ENCODE results near the gene PGPEP1. TPM values are rescaled to one million over a fixed set of nuclear protein-coding genes. Genes with fewer than 3 reads are reported as not detected.
"Not testable (repeated sequence)": the region's sequence is repeated elsewhere in the genome, so short reads cannot be mapped to it uniquely, and the experiment has no call there.

PGPEP1 gene
- polyA plus RNA-seq, 12 donors = 8.5 to 77.8 (median 13.2) TPM

DNA sequence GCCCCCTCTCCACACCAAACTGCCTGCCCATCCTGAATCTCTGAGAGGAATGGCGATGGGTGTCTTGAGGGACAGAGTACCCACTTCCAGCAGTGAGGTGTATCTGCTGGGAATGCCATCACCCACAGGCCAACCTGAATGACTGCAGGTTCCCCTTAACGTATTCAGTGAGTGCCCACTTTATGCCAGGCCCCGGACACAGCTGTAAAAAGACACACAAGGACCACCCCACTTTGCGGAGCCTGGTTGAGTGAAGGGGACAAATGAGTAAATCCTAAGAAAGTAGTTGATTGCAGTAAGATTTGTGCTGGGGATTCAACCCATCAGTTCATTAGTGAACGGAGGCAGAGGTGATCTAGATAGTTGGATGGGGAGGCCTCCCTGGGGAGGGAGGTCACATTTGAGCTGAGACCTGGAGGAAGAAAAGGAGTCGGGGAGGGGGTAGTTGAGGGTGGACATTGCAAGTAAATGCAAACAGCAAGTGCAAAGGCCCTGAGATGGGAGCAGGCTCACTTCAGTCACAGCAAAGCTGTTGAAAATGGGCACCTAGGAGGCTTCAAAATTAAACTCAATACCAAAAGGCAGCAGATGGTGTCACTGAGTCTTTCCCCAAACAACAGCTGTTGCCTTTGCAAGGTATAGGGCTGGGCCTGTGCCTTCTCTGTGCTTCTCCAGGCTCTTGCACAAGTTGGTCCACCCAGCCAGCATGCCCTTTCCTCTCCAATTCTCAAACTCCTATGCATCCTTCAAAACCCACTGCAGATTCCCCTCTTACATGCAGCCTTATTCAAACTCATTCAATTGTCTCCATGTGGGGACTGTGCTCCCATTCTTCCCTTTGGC, 49.9 kb downstream of the PGPEP1 start:
- no peak for DNase-seq

DNA sequence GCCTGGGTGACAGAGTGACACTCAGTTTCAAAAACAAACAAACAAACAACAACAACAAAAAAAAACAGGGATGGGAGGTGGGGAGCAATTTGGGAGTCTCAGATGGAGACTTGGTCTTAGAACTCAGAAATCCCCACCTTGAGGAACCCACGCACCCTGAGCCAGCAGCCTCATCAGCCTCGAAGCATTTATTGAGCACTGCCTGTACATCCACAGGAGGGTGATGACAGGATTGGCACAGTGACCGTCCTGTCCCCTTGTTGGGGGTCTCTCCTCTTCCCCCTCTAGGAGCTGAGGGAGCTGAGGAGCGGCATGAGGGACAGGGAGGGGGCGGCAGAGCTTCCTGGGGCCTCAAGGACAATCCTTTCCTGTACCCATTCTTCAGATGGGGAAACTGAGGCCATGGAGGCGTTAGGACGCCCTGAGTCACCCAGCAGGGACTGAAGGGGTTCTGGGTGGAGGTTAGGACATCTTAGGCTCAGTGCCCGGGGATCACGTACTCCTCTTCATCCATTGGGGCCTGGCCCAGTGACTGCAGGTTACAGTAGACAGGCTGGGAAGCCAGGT, 51.2 kb downstream of the PGPEP1 start:
- no peak for DNase-seq

DNA sequence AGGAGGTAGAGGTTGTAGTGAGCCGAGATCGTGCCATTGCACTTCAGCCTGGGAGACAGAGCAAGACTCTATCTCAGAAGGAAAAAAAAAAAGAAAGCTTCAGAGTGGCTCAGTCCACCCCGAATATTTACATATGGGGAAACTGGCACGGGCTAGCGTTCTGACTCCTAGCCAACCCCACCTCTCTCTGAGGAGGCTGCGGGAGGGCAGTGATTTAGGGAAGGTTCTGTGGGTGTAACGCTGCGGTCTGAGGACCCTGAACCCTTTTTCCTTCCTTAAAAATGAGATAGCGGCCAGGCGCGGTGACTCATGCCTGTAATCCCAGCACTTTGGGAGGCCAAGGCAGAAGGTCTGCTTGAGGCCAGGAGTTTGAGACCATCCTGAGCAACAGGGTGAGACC, 52.0 kb downstream of the PGPEP1 start:
- DNase-seq = no peak

DNA sequence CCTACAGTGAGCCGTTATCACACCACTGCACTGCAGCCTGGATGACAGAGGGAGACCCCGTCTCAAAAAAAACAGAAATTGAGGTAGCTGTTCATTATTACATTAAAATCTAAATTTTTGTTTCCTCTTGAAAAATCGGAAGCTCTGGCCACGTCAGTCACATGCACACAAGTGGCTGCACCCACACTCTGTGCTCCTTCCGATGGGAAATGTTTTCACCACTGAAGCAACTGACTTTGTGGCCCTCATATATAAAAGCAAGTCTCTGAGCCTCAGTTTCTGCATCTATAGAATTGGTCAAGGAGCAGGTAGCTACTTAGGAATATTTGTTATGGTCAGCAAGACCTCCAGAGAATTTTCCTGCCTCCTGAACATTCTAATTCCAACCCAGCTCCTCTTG, 52.5 kb downstream of the PGPEP1 start:
- DNase-seq = no peak

DNA sequence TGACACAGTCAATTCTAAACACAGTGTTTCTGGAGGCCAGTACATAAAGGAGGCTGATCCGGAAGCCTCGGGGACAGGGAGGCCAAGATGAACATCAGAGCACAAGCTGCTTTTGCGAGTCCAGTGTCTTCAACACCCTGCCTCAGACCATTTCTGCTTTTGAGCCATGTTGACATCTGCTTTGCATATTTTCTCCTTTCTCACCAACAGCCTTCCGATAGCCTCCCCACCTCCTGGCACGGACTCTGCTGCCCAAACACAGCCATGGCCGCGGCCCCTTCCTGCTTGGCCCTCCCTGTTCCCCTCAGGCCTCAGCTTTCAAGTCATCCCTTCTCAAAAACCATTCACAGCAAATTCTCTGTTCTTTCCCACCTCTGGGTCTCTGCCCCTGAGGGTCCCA, 53.4 kb downstream of the PGPEP1 start:
- no peak for DNase-seq

DNA sequence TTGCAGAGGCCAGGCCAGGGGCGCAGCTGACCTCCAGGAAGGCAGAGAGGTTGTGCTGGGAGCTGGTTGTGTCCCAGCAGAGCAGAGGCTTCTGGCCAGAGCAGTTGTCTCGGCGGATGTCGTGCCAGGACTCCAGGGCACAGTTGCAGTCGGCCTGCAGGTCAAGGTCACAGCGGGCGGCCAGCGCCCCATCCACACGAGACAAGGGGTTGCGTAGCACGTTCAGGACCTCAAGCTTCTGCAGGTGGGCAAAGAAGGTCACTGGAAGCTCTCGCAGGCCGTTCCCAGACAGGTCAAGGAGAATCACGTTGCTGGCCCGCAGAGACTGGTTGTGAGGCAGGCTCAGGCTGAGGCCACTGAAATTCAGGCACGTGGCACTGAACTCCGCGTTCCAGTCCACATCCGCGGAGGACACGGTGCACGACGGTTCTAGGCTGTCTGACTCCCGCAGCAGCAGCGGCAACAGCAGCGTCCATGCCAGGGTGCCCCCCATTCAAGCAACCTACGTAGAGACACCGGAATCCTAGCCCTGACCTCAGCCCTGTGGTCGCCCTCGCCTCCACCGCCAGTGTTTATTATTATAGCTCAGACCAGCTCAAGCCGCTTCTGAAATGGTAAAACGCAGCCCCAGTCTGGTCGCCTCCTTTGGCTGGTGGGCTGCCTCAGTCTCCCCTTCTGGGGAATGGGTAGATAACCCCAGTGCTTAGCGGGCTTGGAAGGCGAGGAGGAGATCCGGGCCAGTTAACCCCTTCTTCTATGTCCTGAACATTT, 56.3 kb downstream of the PGPEP1 start:
- DNase-seq = no peak

DNA sequence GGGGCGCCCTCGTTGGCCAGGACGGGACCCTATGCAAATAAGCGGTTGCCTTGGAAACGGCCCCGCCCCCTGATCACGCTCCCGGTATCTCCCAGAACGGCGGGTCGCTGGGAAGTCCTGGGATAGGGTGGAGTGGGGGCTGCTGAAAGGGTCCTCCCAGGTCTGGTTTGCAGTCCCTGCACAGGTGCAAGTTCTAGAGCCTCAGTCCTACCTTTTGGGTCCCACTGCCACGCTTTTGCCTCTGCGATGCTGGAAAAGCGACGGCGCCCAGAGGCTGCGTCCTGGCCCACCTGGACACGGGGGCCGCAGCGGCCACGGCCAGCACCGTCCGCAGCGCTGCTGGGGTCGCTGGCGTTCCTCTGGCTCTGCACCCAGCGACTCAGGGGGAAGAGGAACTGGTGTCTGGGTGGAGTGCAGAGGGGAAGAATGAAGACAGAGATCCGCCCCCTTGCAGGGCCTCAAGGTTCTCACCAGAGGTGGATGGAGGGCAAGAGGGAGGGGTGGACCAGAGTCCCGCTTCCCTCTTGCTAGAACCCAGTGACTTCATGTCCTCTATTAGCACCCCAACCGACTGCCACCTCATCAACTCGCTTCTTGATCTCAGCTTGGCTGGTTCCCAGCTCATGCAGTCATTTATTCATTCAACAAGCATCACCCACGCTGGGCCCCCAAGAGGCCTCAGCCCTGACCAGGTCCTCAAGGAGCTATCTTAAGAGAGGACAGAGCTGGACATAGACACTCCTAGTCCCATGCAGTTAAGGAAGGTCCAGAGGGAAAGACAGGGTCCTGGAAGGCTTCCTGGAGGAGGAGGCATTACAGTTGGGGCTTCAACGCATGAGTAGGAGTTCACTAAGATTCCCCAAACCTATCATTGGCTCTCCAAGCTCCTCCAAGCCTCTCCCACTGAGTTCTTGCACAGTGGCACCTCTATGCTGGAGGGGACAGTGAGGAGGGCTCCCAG, 57.1 kb downstream of the PGPEP1 start, which contains the start of gene LRRC25:
Gene LRRC25 (minus strand): TSS at position 381 of the 961 bp plus-strand sequence. CDS start 659 bp downstream, outside the sequence.
- DNase-seq = no peak

DNA sequence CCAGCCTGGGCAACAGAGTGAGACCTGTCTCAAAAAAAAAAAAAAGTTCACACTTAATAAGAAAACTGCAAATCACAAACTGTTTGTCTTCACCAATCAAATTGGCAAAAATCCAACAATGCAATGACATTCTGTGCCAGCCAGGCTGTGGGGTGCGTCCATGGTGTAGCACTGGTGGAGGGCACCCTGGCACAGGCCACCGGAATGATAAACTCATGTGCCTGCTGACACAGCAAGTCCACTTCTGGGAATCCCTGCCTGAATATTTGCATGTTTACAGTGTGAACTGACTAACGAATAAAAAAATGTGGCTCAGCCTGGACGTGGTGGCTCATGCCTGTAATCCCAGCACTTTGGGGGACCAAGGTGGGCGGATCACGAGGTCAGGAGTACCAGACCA, 58.6 kb downstream of the PGPEP1 start:
- DNase-seq = no peak

DNA sequence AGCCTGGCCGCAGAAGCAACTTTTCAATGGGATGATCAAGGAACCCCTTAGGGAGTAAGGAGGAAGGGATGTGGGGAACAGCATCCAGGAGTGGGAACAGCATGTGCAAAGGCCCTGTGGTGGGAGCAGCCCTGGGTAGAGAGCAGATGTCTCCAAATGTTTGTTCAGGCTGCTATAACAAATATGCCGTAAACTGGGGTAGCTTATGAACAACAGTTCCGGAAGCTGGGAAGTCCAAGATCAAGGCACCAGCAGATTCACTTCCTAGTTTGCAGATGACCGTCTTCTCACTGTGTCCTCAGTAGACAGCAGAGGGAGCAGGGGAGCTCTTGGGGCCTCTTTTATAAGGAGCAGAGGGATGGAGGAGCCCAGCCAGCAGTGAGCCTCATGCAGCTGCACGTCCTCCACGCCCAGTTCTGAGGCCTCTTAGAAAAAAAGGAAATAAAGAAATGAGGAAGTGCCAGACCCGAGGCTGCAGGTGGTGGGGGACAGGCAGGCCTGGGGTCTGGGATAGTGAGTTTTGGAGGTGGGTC, 61.2 kb downstream of the PGPEP1 start:
- DNase-seq = peak; percentile 84

DNA sequence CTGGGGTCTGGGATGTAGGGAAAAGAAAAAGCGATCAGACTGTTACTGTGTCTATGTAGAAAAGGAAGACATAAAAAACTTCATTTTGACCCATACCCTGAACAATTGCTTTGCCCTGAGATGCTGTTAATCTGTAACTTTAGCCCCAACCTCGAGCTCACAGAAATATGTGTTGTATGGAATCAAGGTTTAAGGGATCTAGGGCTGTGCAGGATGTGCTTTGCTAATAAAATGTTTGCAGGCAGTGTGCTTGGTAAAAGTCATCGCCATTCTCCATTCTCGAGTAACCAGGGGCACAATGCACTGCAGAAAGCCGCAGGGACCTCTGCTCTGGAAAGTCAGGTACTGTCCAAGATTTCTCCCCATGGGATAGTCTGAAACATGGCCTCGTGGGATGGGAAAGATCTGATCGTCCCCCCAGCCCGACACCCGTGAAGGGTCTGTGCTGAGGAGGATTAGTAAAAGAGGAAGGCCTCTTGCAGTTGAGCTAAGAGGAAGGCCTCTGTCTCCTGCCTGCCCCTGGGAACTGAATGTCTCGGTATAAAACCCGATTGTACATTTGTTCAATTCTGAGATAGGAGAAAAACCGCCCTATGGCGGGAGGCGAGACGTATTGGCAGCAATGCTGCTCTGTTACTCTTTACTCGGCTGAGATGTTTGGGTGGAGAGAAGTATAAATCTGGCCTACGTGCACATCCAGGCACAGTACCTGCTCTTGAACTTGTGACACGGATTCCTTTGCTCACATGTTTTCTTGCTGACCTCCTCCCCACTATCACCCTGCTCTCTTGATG, 62.3 kb downstream of the PGPEP1 start:
- not testable (repeated sequence) for DNase-seq

DNA sequence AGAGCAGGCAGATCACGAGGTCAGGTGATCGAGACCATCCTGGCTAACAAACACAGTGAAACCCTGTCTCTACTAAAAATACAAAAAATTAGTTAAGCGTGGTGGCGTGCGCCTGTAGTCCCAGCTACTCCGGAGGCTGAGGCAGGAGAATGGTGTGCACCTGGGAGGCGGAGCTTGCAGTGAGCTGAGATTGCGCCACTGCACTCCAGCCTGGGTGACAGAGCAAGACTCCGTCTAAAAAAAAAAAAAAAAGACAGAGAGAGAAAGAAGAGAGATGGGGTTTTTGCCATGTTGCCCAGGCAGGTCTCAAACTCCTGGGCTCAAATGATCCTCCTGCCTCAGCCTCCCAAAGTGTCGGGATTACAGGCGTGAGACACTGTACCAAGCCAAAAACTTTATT, 65.4 kb downstream of the PGPEP1 start:
- not testable (repeated sequence) for DNase-seq

DNA sequence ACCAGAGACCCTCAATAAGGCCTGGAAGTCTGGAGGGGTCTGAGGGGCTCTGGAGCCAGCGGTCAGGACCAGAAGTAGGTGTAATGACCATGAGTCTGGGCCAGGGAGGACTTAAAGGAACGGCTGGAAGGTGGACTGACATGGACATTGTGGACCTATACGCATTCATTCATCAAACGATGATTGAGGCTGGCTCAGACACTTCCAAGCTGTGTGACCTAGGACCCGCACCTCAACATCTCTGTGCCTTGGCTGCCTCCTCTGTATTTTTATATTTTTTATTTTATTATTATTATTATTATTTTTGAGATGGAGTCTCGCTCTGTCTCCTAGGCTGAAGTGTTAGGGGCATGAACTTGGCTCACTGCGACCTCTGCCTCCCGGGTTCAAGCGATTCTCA, 66.4 kb downstream of the PGPEP1 start:
- DNase-seq = no peak

DNA sequence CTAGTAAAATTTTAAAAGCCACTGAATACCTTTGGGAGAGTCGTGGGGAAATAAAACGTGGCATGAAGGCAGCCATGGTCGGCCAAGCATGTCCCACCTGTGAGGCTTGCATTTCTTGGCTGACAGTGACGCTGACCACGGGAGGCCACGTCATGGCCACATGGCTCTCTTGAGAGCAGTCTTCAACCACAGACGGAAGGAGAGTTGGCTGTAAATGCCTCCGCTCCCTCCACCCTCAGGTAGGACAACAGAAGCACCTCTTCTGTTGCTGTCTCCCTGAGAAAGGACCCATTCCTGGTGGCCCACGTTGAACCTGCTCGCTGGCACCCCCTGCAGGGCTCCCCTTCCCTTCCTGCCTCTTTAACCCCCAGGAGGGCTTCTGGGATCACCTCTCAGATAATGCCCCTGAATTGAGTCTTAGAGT, 67.7 kb downstream of the PGPEP1 start:
- DNase-seq = no peak

DNA sequence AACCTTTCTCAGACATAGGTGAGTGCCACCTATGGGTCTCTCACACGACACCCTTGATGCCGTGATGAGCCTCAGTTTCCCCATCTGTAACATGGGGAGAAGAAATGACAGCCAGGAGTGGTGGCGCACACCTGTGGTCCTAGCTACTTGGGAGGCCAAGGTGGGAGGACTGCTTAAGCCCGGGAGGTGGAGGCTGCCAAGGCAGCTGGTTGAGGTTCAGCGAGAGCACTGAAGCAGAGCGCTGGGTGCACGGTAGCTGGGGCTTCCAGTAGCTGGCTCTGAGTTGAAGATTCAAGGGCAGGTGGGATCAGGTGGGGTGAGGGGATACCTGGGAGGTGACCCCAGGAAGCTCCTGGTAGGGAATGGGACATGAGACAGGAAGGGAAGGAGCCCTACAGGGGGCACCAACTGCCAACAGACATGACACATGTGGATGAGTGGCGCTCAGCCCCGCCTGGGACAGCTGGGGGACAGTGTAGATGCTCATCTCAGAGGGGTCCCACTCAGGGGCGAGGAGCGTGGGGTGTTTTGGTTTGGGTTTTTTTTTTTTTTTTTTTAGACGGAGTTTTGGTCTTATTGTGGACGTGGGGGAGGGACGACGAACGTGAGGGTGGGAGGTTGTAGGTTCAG, 72.3 kb downstream of the PGPEP1 start:
- DNase-seq = no peak

DNA sequence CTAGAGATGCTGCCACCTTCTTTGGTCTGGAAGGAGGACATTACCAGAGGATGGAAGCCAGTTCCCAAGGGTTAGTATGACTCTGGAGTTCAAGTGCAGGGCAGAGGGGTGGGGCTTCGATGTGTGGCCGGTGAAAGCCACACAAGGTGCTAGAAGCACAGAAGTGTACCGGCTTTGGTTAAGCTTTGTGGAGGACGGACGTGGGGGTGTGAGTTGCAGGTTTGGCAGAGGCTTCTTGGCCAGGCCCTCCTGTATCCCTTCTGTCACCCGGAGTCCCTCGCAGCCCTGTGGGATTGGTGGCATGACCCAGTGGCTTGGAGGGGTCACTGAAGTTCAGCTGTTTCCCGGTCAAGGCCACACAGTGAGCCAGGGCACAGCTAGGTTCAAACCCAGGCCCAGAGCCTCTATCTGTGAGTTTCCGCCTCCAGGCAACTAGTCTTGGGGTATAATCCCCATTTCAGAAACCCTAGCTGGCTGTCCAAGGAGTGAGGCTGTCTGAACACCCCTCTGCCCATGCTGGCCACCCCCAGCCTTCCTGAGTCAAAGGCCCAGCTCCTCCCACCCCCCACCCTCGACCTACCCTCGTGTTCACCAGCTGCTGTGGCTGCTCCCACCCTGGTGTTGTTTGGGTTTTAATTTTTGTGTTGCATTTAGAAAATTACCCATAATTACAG, 74.2 kb downstream of the PGPEP1 start:
- no peak for DNase-seq

DNA sequence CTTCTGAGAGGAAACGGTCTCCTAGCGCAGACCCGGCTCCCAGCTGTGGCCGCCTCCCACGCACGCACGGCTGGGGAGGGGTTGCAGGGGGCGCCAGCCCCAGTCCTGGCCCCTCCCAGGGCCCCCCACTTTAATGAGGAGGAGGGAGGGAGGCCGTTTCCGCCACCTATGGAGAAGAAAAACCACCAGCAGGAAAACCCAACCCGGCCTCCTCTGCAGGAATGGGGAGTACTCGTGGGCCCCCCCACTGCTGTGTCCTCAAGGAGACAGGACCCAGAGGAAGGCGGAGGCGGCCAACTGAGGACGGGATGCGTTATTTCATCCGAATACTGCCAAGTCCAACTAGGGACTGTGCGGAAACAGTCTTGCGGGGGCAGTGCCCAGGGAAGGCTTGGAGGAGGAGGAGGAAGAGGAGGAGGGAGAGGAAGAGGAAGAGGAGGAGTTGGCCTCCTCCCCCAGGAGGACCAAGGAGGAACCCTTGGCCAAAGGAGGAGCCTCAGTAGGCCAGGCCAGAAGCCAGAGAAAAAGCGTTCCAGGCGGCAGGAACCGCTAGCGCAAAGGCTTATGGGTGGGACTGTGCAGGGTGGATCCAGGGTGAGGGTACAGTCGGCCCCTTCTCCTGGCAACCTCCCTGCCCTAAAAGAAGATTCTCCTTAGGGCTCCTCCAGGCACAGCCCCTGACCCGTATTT, 74.9 kb downstream of the PGPEP1 start:
- peak; percentile 88 for DNase-seq

DNA sequence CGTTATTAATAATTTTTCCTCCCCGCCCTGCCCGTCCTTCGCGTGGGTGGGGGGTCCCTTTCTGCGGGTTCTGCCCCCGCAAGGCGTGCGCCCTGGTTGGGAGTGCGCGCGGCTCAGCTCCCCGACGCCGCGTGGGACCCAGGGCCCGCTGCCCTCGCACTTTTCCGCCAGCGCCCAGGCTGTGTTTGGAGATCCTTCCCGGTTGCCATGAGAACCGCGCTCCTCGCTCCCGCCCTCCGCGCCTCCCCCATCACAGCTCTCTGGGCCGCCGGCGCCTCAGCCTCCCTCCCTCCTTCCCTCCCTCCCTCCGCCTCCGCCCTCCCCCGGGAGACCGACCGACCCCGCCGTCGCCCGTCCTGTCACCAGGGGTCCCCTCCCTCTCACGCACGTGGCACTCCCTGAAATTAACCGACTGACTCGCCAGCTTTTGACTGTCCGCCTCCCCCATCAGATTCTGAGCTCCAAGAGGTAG, 76.4 kb downstream of the PGPEP1 start:
- DNase-seq = peak; percentile 95

DNA sequence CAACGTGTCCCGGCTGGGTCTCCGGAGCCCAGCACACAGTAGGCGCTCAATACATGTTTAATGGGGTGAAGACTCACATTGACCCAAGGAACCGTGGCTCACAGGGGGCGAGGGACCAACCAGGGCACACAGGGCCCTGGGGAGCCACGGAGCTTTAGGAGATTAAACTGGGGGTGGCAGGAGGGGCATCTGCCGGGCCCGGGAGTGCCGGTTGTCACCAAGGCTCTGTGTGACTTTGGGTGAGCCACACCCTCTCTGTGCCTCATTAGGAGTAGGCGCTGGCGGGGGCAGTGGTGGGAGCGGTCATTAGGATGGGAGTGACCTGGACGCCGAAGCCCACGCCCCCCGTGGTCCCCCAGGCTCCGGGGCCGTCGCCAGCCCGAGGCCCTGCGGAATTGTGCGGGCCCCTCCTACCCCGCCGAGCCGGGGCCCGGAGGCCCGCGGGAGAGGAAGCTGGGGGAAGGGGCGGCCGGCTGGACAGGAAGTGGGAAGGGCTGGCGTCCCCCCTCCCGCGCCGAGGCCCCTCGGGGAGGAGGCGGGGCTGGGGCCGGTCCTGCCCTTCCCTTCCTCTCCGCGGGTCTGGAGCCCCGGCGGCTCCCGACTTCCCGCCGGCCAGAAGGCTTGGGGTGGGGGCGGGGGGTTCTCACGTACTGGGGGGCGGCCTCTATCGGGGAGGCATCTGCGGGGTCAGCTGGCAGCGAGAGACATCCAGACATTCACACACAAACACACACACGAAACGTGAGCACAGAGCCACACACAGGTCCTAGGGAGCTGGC, 77.0 kb downstream of the PGPEP1 start:
- DNase-seq = peak; percentile 85
